ENCODE data around the gene CYP46A1.

Gene CYP46A1

DNA sequence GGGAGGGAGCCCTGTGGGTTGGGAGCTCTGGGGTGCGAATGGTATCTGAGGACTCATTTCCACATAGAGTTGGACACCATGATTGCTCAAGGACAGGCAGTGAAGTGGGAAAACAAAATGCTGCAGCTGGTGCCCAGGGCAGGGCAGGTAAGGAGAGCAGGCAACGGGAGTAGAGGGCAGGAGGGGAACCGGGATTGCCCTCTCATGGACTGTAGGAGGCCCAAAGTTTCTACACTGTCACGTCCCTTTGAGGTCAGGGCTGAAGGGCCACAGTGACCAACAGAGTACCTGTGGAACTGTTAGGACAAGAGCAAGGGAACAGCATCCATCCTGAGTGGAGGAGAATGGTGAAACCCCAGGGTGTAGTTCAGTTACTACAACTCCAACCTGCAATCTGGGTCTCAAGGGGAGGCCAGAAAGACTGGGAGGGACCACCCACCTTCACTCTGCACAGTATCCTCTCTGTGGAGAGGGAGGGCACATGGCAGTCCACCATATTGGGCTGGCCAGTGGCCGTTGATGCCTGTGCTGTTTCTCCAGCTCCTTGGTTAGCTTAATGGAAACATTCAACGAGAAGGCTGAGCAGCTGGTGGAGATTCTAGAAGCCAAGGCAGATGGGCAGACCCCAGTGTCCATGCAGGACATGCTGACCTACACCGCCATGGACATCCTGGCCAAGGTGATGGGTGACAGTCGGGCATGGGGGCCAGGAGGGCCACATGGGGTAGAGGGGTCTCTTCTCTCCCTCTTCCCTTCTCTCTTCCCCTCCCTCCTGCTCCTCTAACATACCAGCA, 22.2 kb downstream of the CYP46A1 start:
- no peak for TF ChIP-seq CTCF (IDR thresholded peaks at IDR 0.05)

- TF ChIP-seq CTCF (IDR thresholded peaks at IDR 0.05), result no peak
Measured at GRCh38 chr14:99707420-99707819, 23.3 kb downstream of the CYP46A1 start.

- TF ChIP-seq CTCF (IDR thresholded peaks at IDR 0.05), result no peak
Measured at GRCh38 chr14:99707921-99708320, 23.8 kb downstream of the CYP46A1 start.

- TF ChIP-seq CTCF (IDR thresholded peaks at IDR 0.05), result no peak
Measured at GRCh38 chr14:99708449-99708848, 24.4 kb downstream of the CYP46A1 start.

GRCh38 chr14:99713972-99714371, 29.9 kb downstream of the CYP46A1 start:
- TF ChIP-seq CTCF (IDR thresholded peaks at IDR 0.05), result no peak

GRCh38 chr14:99715266-99716000, 31.3 kb downstream of the CYP46A1 start:
- TF ChIP-seq CTCF (IDR thresholded peaks at IDR 0.05), result no peak

- no peak for TF ChIP-seq CTCF (IDR thresholded peaks at IDR 0.05)
Measured at GRCh38 chr14:99716091-99716849, 32.2 kb downstream of the CYP46A1 start.
